NCI-H82 treated with DMSO at 0.1 percent for 48 hours (cell line): ENCODE measurements around the gene SCLY.
A peak's percentile ranks its signal among the peaks of the same experiment; 100 is the strongest.
"Not testable (repeated sequence)": the region's sequence is repeated elsewhere in the genome, so short reads cannot be mapped to it uniquely, and the experiment has no call there.

Experiments used
- DNase-seq: peaks from one replicate; lab custom pipeline; 2025; ENCODE audit not compliant: unreplicated experiment; lab: John Stamatoyannopoulos, UW

The SCLY gene

GRCh38 chr2:238107525-238108422 is 47.0 kb downstream of the SCLY start:
- DNase-seq = no peak

GRCh38 chr2:238108423-238109183 is 47.8 kb downstream of the SCLY start:
- peak; percentile 89 for DNase-seq

- DNase-seq = no peak
Measured at GRCh38 chr2:238113611-238114010, 52.8 kb downstream of the SCLY start.

GRCh38 chr2:238114331-238114841 is 53.6 kb downstream of the SCLY start:
- DNase-seq = no peak

GRCh38 chr2:238114851-238115660 is 54.3 kb downstream of the SCLY start:
- no peak for DNase-seq

- DNase-seq = not testable (repeated sequence)
Measured at GRCh38 chr2:238115709-238116108, 54.9 kb downstream of the SCLY start.

GRCh38 chr2:238116298-238117198 is 55.7 kb downstream of the SCLY start:
- DNase-seq = no peak

GRCh38 chr2:238117199-238118154 is 56.7 kb downstream of the SCLY start:
- no peak for DNase-seq

GRCh38 chr2:238119756-238120462 is 59.1 kb downstream of the SCLY start:
- DNase-seq = no peak

GRCh38 chr2:238120463-238121298 is 59.9 kb downstream of the SCLY start:
- DNase-seq = no peak

- no peak for DNase-seq
Measured at GRCh38 chr2:238121511-238122286, 60.9 kb downstream of the SCLY start.

- no peak for DNase-seq
Measured at GRCh38 chr2:238122287-238123217, 61.8 kb downstream of the SCLY start.

- DNase-seq = no peak
Measured at GRCh38 chr2:238123218-238123971, 62.6 kb downstream of the SCLY start.

GRCh38 chr2:238123991-238124470 is 63.2 kb downstream of the SCLY start:
- DNase-seq = no peak
